Small intestine (tissue), 7 donors: ENCODE data around the gene EPC2. TPM values are rescaled to one million over a fixed set of nuclear protein-coding genes. Genes with fewer than 3 reads are reported as not detected.
"Not testable (repeated sequence)": the region's sequence is repeated elsewhere in the genome, so short reads cannot be mapped to it uniquely, and the experiment has no call there.

Experiments used
- DNase-seq, 2 donors: peaks; one replicate each; pipeline versions ENCODE4 v3.0.0 to v3.0.0-alpha.2; 2013
- FAIRE-seq: peaks from 2 replicates; lab custom pipeline; 2012; peaks lifted over from hg19 to GRCh38; lab: Jason Lieb, UNC
- H3K27ac ChIP-seq, 3 donors: one replicate each; pipeline ENCODE4 v1.5.1; 2013; ENCODE audit warnings: low read length in 2 of 3, mild to moderate bottlenecking in 2 of 3, control low read depth in 1 of 3, inconsistent platforms in 1 of 3, low read depth in 1 of 3, moderate library complexity in 1 of 3
- H3K27me3 ChIP-seq, 3 donors: one replicate each; pipeline ENCODE4 v1.6.1; 2013; ENCODE audit warnings: low read length in 3 of 3, inconsistent platforms in 1 of 3; ENCODE audit not compliant: control insufficient read depth in 3 of 3, insufficient read depth in 3 of 3
- H3K36me3 ChIP-seq, 3 donors: one replicate each; pipeline ENCODE4 v1.6.1; 2013; ENCODE audit warnings: low read length in 3 of 3, inconsistent platforms in 1 of 3, low read depth in 1 of 3, mild to moderate bottlenecking in 1 of 3, moderate library complexity in 1 of 3; ENCODE audit not compliant: control insufficient read depth in 3 of 3, insufficient read depth in 2 of 3
- H3K4me1 ChIP-seq, 3 donors: one replicate each; pipeline ENCODE4 v1.6.1; 2013; ENCODE audit warnings: low read length in 2 of 3, inconsistent platforms in 1 of 3, low read depth in 1 of 3, mild to moderate bottlenecking in 1 of 3, moderate library complexity in 1 of 3; ENCODE audit not compliant: control insufficient read depth in 3 of 3, insufficient read depth in 2 of 3
- H3K4me3 ChIP-seq, 3 donors: one replicate each; pipeline ENCODE4 v1.5.1; 2013; ENCODE audit warnings: low read length in 3 of 3, control low read depth in 1 of 3, inconsistent platforms in 1 of 3, low read depth in 1 of 3, mild to moderate bottlenecking in 1 of 3, moderate library complexity in 1 of 3
- H3K9me3 ChIP-seq, 2 donors: one replicate each; pipeline ENCODE4 v1.6.1; 2013; ENCODE audit warnings: low read depth in 1 of 2, low read length in 1 of 2; ENCODE audit not compliant: control insufficient read depth in 2 of 2, insufficient read depth in 1 of 2
- WGBS, 3 donors: extraction: QIAGEN DNeasy Blood & Tissue Kit; methylation state at CpG; one replicate each; pipeline ENCODE4 v1.1.7; 2013; 5-methylcytosine and 5-hydroxymethylcytosine counted together
- polyA plus RNA-seq, 4 donors: library from polyadenylated mRNA; stranded (reverse) in 3 of 4; unstranded in 1 of 4; fragments of 200-250 nt in 3 of 4; fragments of 120-200 nt in 1 of 4; gene quantifications; one replicate each; pipeline versions ENCODE4 v1.2.1 to v1.2.3, GENCODE V29; 2013
- donor health status: healthy with polysubstance abuse.
- donor health status: control.
- donor health status: control.
- donor health status: Bipolar disorder and iron deficiency.
- donor health status: healthy.

The EPC2 gene
- polyA plus RNA-seq, 4 donors: 7.2 to 28.9 (median 8.4) TPM

- WGBS, 3 donors: 70 to 100% (median 96%) methylated on average over 1 of the region's 1 CpG
- DNase-seq: no peak
These were observed 110.3 kb downstream of the EPC2 start for GRCh38 chr2:148754864-148755263.

GRCh38 chr2:148756292-148756975 lies 111.9 kb downstream of the EPC2 start:
- FAIRE-seq: no peak
- WGBS, 3 donors: 85 to 90% (median 86%) methylated on average over 4 of the region's 4 CpGs
- Histone ChIP-seq H3K4me1 (no peaks in the 10 kb centered on the region), H3K27ac (no peak overlapping the region), H3K4me3 (no peak overlapping the region), H3K9me3 (no peaks in the 10 kb centered on the region), H3K27me3 (no peaks in the 10 kb centered on the region), H3K36me3 (peaks cover 0 to 4% (median 0%) of the 10 kb centered on the region in 3 donors)
- no peak for DNase-seq

More at GRCh38 chr2:148754864-148755263, 110.3 kb downstream of the EPC2 start:
- FAIRE-seq: no peak
- Histone ChIP-seq H3K9me3 (no peaks in the 10 kb centered on the region), H3K4me1 (peaks cover 0 to 2% (median 0%) of the 10 kb centered on the region in 3 donors), H3K36me3 (peaks cover 0 to 4% (median 0%) of the 10 kb centered on the region in 3 donors), H3K4me3 (no peak overlapping the region), H3K27ac (no peak overlapping the region), H3K27me3 (no peaks in the 10 kb centered on the region)

- H3K4me1 ChIP-seq: no peaks in the 10 kb centered on the region
- FAIRE-seq: no peak
These were observed 120.3 kb downstream of the EPC2 start for GRCh38 chr2:148764815-148765214.

GRCh38 chr2:148770047-148770446 lies 125.5 kb downstream of the EPC2 start:
- H3K9me3 ChIP-seq: no peaks in the 10 kb centered on the region
- H3K4me3 ChIP-seq: no peak overlapping the region
- WGBS, 3 donors: 95 to 98% (median 97%) methylated on average over 4 of the region's 4 CpGs
- H3K4me1 ChIP-seq: no peaks in the 10 kb centered on the region
- peaks cover 6 to 16% (median 15%) of the 10 kb centered on the region in 3 donors for H3K36me3 ChIP-seq
- no peaks in the 10 kb centered on the region for H3K27me3 ChIP-seq
- no peak overlapping the region for H3K27ac ChIP-seq
- FAIRE-seq (no peak), DNase-seq (no peak)

More at GRCh38 chr2:148764815-148765214, 120.3 kb downstream of the EPC2 start:
- H3K27ac ChIP-seq: no peak overlapping the region
- 78 to 90% (median 82%) methylated on average over 3 of the region's 3 CpGs for WGBS, 3 donors
- H3K27me3 ChIP-seq: no peaks in the 10 kb centered on the region
- no peaks in the 10 kb centered on the region for H3K9me3 ChIP-seq
- H3K36me3 ChIP-seq: peaks cover 5 to 7% (median 6%) of the 10 kb centered on the region in 3 donors
- no peak overlapping the region for H3K4me3 ChIP-seq
- DNase-seq: no peak

GRCh38 chr2:148781544-148781943 lies 137.0 kb downstream of the EPC2 start:
- FAIRE-seq: no peak
- no peak for DNase-seq
- no peak overlapping the region for H3K4me3 ChIP-seq
- peaks cover 3 to 17% (median 10%) of the 10 kb centered on the region in 3 donors for H3K36me3 ChIP-seq
- H3K27ac ChIP-seq: no peak overlapping the region
- 94 to 98% (median 96%) methylated on average over 5 of the region's 5 CpGs for WGBS, 3 donors
- no peaks in the 10 kb centered on the region for H3K9me3 ChIP-seq
- no peaks in the 10 kb centered on the region for H3K4me1 ChIP-seq
- H3K27me3 ChIP-seq: no peaks in the 10 kb centered on the region

- Histone ChIP-seq H3K4me1 (no peaks in the 10 kb centered on the region), H3K27ac (no peak overlapping the region), H3K36me3 (peaks cover 0 to 5% (median under 1%) of the 10 kb centered on the region in 3 donors), H3K9me3 (no peaks in the 10 kb centered on the region), H3K27me3 (no peaks in the 10 kb centered on the region), H3K4me3 (no peak overlapping the region)
- DNase-seq (peak in 1 of 2 donors; percentile 3), FAIRE-seq (no peak)
These were observed 144.5 kb downstream of the EPC2 start for GRCh38 chr2:148789059-148789458.

GRCh38 chr2:148790172-148790571 lies 145.6 kb downstream of the EPC2 start:
- not testable (repeated sequence) for H3K9me3 ChIP-seq, H3K4me1 ChIP-seq, DNase-seq, H3K27ac ChIP-seq, H3K27me3 ChIP-seq, H3K4me3 ChIP-seq, FAIRE-seq, H3K36me3 ChIP-seq
- WGBS, 3 donors: 95 to 97% (median 96%) methylated on average over 5 of the region's 5 CpGs

GRCh38 chr2:148794558-148794957 lies 150.0 kb downstream of the EPC2 start:
- DNase-seq: no peak
- 57 to 67% (median 65%) methylated on average over 2 of the region's 2 CpGs for WGBS, 3 donors
- no peaks in the 10 kb centered on the region for H3K9me3 ChIP-seq
- FAIRE-seq: no peak
- no peak overlapping the region for H3K4me3 ChIP-seq
- H3K27me3 ChIP-seq: no peaks in the 10 kb centered on the region
- no peaks in the 10 kb centered on the region for H3K4me1 ChIP-seq
- H3K27ac ChIP-seq: no peak overlapping the region
- no peaks in the 10 kb centered on the region for H3K36me3 ChIP-seq
